ENCODE results near the gene ADCY5.

ADCY5 gene

DNA sequence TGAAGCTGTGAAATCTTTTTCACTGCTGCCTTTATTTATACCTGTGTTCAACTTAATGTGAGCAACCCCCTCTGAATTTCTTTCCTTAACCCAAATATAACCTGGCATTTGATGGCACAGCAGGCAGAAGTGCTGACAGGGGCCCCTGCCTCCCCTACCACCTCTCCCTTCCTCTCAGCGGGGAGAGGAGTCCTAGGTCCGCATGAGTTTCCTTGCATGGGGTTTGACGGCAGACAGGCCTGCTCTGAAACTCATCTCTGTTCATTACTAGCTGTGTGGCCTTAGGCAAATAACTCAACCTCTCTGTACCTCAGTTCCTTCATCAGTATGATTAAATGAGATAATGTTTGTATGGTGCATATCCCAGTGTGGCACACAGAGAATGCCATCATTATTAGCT, 167.5 kb downstream of the ADCY5 start:
- TF ChIP-seq, protein P1, sequence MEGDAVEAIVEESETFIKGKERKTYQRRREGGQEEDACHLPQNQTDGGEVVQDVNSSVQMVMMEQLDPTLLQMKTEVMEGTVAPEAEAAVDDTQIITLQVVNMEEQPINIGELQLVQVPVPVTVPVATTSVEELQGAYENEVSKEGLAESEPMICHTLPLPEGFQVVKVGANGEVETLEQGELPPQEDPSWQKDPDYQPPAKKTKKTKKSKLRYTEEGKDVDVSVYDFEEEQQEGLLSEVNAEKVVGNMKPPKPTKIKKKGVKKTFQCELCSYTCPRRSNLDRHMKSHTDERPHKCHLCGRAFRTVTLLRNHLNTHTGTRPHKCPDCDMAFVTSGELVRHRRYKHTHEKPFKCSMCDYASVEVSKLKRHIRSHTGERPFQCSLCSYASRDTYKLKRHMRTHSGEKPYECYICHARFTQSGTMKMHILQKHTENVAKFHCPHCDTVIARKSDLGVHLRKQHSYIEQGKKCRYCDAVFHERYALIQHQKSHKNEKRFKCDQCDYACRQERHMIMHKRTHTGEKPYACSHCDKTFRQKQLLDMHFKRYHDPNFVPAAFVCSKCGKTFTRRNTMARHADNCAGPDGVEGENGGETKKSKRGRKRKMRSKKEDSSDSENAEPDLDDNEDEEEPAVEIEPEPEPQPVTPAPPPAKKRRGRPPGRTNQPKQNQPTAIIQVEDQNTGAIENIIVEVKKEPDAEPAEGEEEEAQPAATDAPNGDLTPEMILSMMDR (conservative IDR thresholded peaks at IDR 0.05; ENCODE audit: control insufficient read depth, insufficient read depth, low read depth, low read length), result no peak
- no peak for DNase-seq (ENCODE audit: low read depth)
- no peak overlapping the region for H3K4me3 ChIP-seq (ENCODE audit: control insufficient read depth, low read depth, low read length)

DNA sequence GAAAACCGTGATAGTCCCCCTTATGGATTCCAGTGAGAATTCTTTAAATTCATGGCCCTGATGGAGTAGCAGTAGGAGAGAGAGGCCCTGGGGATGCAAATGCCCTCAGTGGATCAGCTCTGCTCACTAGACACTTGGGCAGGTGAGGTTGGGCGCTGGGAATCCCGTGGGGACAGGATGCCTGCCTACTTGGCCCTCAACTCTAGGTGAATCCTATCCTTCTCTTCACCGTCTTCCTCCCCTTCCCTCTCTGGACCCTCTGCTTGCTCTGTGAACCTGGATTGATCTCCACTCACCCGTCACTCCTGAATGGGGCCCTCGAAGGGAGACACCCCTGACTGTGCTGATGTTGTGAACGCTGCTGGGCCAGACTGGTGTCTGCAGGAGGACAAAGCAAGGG, 169.8 kb downstream of the ADCY5 start:
- no peak overlapping the region for H3K4me3 ChIP-seq (ENCODE audit: control insufficient read depth, low read depth, low read length)
- TF ChIP-seq, protein P1 (conservative IDR thresholded peaks at IDR 0.05; ENCODE audit: control insufficient read depth, insufficient read depth, low read depth, low read length), result no peak
- no peak for DNase-seq (ENCODE audit: low read depth)

DNA sequence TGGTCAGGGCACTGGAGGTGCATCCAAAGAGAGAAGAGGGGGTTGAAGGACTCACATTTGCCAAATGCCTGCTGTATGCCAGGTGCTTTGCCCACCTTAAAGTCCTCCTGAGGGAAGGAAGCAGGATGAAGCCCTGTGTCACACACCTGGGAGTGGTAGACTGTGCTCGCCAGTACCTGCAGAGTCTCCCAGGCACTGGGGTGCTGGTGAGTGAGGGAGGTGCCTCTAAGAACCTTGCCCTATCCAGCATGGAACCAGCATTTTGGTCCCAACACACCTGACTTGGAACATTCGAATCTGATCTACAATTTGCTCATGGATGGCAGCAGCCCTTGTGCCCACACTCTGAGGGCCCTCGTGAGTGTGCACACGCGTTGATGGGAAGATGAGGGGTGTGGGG, 170.4 kb downstream of the ADCY5 start:
- DNase-seq (ENCODE audit: low read depth), result no peak
- TF ChIP-seq, protein P1 (conservative IDR thresholded peaks at IDR 0.05; ENCODE audit: control insufficient read depth, insufficient read depth, low read depth, low read length), result no peak
- H3K4me3 ChIP-seq (ENCODE audit: control insufficient read depth, low read depth, low read length), result no peak overlapping the region

DNA sequence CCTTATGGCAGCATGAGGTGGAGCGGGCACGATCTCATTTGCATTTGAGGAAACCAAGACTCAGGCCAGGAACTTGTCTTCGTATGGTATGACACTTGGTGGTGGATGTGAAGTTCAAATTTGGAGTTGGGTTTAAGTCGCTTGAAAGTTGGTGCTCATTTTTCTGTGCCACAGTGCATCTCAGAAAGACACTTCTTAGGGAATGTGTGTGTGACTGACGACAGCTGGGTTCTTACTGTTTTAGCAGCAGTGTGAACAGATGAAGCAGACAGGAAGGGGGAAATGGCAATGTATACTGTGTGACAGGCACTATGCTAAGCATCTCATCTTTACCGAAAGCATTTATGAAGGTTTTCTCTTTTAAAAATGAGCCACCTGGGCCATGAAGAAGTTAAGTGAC, 171.8 kb downstream of the ADCY5 start:
- no peak overlapping the region for H3K4me3 ChIP-seq (ENCODE audit: control insufficient read depth, low read depth, low read length)
- TF ChIP-seq, protein P1 (conservative IDR thresholded peaks at IDR 0.05; ENCODE audit: control insufficient read depth, insufficient read depth, low read depth, low read length), result no peak
- no peak for DNase-seq (ENCODE audit: low read depth)

DNA sequence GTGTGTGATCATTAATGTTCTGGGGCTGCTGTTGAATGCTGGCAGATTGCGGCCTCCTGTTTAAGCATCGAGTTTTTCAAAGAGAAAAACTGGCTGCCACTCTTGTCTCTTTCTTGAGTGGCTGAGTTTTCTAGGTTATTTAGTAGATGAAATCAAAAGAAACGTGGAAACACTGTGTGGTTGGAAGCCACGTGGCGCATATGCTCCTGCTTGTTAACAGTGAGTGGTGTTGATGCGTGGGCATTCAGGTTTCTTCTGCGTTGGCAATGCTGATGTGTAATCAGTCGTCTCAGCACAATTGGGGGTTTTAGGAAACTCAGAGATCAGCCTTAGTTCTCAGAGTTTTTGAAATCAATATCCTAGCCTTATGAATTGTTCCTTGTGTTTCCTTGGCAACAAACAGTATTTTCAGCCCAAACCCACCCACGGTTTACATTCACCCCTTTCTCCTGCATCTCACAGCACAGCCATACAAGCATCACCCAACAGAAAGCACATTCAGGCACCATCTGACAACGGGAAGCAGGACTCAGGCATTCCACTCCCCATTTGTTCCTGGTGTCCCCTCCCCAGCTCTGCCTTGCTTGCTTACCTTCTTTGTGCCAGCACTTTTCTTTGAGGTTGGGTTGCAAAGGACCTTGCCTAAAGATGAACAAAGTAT, 172.4 kb downstream of the ADCY5 start:
- TF ChIP-seq, protein P1 (conservative IDR thresholded peaks at IDR 0.05; ENCODE audit: control insufficient read depth, insufficient read depth, low read depth, low read length), result no peak
- DNase-seq (ENCODE audit: low read depth), result no peak
- H3K4me3 ChIP-seq (ENCODE audit: control insufficient read depth, low read depth, low read length), result no peak overlapping the region

DNA sequence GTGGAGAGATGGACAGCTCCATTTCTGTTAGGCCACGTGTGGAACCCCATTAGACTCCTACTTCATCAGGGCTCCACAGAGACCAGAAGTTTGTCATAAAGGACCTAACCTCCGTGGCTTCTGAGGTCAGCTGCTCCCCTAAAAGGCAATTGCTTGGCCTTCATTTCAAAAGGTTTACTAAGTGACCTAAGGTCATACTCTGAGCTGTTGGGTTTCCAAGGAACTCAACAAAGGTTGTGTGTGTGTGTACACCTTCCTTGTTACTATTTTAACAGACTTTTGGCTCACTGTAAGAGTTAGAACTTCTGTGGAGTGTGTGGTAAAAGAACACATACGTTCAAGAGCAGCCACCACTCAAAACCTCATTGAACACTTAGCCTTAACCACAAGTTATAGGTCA, 173.2 kb downstream of the ADCY5 start:
- DNase-seq (ENCODE audit: low read depth), result no peak
- TF ChIP-seq, protein P1 (conservative IDR thresholded peaks at IDR 0.05; ENCODE audit: control insufficient read depth, insufficient read depth, low read depth, low read length), result no peak
- no peak overlapping the region for H3K4me3 ChIP-seq (ENCODE audit: control insufficient read depth, low read depth, low read length)

DNA sequence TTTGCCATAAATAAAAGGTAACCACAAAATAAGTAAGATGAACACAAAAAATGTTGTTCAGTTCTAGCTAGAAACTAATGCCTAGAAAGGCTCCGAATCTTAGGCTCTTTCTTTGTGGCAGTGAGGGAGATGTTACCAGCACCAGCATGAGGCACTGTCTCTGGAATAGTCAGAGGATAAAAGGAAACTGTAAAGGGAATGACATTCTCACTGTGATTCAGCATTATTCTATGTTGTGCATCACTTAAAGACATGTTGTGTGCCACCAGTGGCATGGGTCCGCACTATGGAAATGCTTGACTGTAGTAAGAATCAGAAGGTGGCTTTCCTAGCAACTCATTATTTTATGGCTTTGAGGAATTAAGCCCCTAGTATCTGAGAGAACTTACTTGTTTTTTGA, 176.3 kb downstream of the ADCY5 start:
- H3K4me3 ChIP-seq (ENCODE audit: control insufficient read depth, low read depth, low read length), result no peak overlapping the region
- TF ChIP-seq, protein P1 (conservative IDR thresholded peaks at IDR 0.05; ENCODE audit: control insufficient read depth, insufficient read depth, low read depth, low read length), result no peak
- peak; percentile 46 for DNase-seq (ENCODE audit: low read depth)

Data from fibroblast of mammary gland (primary cell).